Mammary epithelial cell (primary cell): ENCODE measurements around the gene TANK.

Experiments used
- EZH2 ChIP-seq: IDR thresholded peaks from 2 replicates; pipeline ENCODE4 v1.6.1; 2012; ENCODE audit warnings: low read length, inconsistent platforms, borderline replicate concordance
- TF ChIP-seq, protein P1 (sequence below), 2 donors: IDR thresholded peaks in 1 of 2; conservative IDR thresholded peaks in 1 of 2; 2 replicates each; pipeline ENCODE4 v1.5.1; 2011 to 2012; ENCODE audit warnings: inconsistent platforms in 2 of 2, low read length in 2 of 2, mild to moderate bottlenecking in 2 of 2, control low read depth in 1 of 2, low read depth in 1 of 2; ENCODE audit not compliant: insufficient read depth in 1 of 2; ENCODE audit errors: extremely low read depth in 1 of 2

DNA sequence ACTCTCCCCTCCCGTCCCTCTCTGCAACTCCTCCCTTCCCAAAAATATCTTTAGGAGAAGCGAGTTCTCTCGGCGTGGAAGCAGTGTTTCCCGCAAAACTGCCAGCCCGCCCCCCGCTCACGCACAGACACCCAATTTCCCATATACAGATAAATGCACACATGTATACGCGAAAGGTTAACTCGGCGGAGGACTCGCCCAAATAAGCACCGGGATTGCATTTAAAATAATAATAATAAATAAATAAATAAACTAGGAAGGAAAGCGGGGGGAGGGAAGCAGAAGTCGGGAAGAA, 78.0 kb downstream of the TANK start:
- TF ChIP-seq, protein P1, sequence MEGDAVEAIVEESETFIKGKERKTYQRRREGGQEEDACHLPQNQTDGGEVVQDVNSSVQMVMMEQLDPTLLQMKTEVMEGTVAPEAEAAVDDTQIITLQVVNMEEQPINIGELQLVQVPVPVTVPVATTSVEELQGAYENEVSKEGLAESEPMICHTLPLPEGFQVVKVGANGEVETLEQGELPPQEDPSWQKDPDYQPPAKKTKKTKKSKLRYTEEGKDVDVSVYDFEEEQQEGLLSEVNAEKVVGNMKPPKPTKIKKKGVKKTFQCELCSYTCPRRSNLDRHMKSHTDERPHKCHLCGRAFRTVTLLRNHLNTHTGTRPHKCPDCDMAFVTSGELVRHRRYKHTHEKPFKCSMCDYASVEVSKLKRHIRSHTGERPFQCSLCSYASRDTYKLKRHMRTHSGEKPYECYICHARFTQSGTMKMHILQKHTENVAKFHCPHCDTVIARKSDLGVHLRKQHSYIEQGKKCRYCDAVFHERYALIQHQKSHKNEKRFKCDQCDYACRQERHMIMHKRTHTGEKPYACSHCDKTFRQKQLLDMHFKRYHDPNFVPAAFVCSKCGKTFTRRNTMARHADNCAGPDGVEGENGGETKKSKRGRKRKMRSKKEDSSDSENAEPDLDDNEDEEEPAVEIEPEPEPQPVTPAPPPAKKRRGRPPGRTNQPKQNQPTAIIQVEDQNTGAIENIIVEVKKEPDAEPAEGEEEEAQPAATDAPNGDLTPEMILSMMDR (conservative IDR thresholded peaks at IDR 0.05 in 1 of 2, IDR thresholded peaks at IDR 0.05 in 1 of 2; ENCODE audit: extremely low read depth in 1 of 2, insufficient read depth in 1 of 2, low read depth in 1 of 2, low read length in 2 of 2), result no peak
- TF ChIP-seq EZH2, result no peak
